NCI-H146 (cell line): ENCODE measurements around the gene ELFN2.
A peak's percentile ranks its signal among the peaks of the same experiment; 100 is the strongest.
"Not testable (repeated sequence)": the region's sequence is repeated elsewhere in the genome, so short reads cannot be mapped to it uniquely, and the experiment has no call there.

Experiments used
- DNase-seq: peaks from one replicate; lab custom pipeline; 2025; lab: John Stamatoyannopoulos, UW

Gene ELFN2

GRCh38 chr22:37334859-37335805, 92.1 kb downstream of the ELFN2 start:
- no peak for DNase-seq

GRCh38 chr22:37334461-37334858, 92.8 kb downstream of the ELFN2 start:
- no peak for DNase-seq

- DNase-seq = no peak
These were observed 93.4 kb downstream of the ELFN2 start for GRCh38 chr22:37333724-37334460.

GRCh38 chr22:37331856-37332536, 95.3 kb downstream of the ELFN2 start:
- no peak for DNase-seq

- DNase-seq = no peak
These were observed 96.2 kb downstream of the ELFN2 start for GRCh38 chr22:37331034-37331428.

GRCh38 chr22:37330200-37331033, 96.9 kb downstream of the ELFN2 start:
- peak; percentile 31 for DNase-seq

- DNase-seq = no peak
These were observed 97.8 kb downstream of the ELFN2 start for GRCh38 chr22:37329238-37330140.

GRCh38 chr22:37328538-37329237, 98.6 kb downstream of the ELFN2 start:
- DNase-seq = not testable (repeated sequence)

- DNase-seq = no peak
These were observed 99.3 kb downstream of the ELFN2 start for GRCh38 chr22:37328017-37328416.

- no peak for DNase-seq
These were observed 100.6 kb downstream of the ELFN2 start for GRCh38 chr22:37326726-37327125.

GRCh38 chr22:37325039-37325395, 102.3 kb downstream of the ELFN2 start:
- DNase-seq = no peak

GRCh38 chr22:37324340-37325038, 102.8 kb downstream of the ELFN2 start:
- DNase-seq = no peak

GRCh38 chr22:37320726-37321677, 106.3 kb downstream of the ELFN2 start:
- no peak for DNase-seq

GRCh38 chr22:37319469-37319868, 107.8 kb downstream of the ELFN2 start:
- DNase-seq = no peak

GRCh38 chr22:37318364-37319109, 108.7 kb downstream of the ELFN2 start:
- no peak for DNase-seq
